ENCODE measurements around the gene KRIT1. TPM values are rescaled to one million over a fixed set of nuclear protein-coding genes. Genes with fewer than 3 reads are reported as not detected.
A peak's percentile ranks its signal among the peaks of the same experiment; 100 is the strongest.

KRIT1 gene
- total RNA-seq: 100 to 1,000 TPM; 116 to 140 TPM
- 45.0 TPM for polyA plus RNA-seq (ENCODE audit: insufficient read depth, low read depth, low replicate concordance)
- long read RNA-seq, donor 1, partial matches to known transcripts: 30 of 34 reads
- long read RNA-seq, donor 1, other reads (novel, unspliced or antisense): 0 of 34 reads
- long read RNA-seq, donor 2, partial matches to known transcripts: 0 of 3 reads
- long read RNA-seq, donor 2, other reads (novel, unspliced or antisense): 0 of 3 reads

- Histone ChIP-seq H3K4me3 (peak within 1 kb of the TSS; percentile 90 to 98), H3K36me3 (ENCODE audit: low read depth, missing control alignments) (no peaks in the 10 kb centered on the region), H3K9me3 (no peaks in the 10 kb centered on the region), H3K27me3 (no peaks in the 10 kb centered on the region), H3K27ac (peak within 1 kb of the TSS; percentile 92 to 93), H3K4me1 (peaks cover 32% of the 10 kb centered on the region)
- TF ChIP-seq POLR2A (IDR thresholded peaks at IDR 0.05) (no peak), CTCF (IDR thresholded peaks at IDR 0.05) (peak in 1 of 3 experiments; percentile 6)
- WGBS, 2 donors: 0% methylated on average over 11 to 71 of the region's 71 CpGs
- intact Hi-C loops (cut with DNase I; ENCODE audit: low total_unique reads): no loop called here
- DNase-seq: peak; percentile 95
Measured at GRCh38 chr7:92245487-92246359, at the start of gene KRIT1, which contains the start of gene ANKIB1. KRIT1 (minus strand) TSS chr7:92245914; CDS start chr7:92242135, 3,779 bp downstream. ANKIB1 (plus strand) TSS chr7:92245974; CDS start chr7:92294979, 49,005 bp downstream.

- 59 to 70% methylated on average over 1 of the region's 1 CpG for WGBS, 2 donors
Measured at GRCh38 chr7:92295391-92295790, 49.7 kb upstream of the KRIT1 start.

DNA sequence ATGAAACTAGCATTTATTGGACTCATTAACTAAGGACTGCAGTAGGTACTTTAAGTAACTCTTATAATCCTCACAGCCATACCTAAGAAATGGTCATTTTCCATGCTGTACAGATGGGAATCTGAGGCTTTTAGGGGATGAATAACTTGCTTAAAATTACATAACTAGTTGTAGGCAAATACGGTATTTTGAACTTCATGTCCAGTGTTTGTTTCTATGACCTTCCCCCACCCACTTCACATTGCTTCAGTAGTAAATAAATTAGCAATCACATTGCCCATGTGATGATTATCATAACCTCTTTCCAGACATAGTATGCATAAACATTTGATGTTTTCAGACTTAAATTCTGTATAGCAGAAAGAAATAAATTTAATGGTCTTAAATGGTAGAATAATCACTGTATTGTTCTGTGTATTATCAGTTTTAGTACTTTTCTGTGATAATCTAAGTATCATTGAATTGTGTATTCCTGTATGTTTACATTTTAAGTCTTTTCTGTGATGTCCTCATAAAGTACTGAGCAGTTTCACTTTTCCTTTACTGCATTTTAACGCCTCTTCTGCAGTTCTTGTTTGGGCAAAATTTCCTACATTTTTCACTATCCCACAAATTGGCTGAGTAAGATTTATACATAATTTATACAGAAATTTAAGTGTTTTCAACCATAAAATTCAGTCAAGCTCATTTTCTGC is 48.3 kb upstream of the KRIT1 start:
- Histone ChIP-seq H3K4me1 (peaks cover 12% of the 10 kb centered on the region), H3K4me3 (no peak overlapping the region), H3K9me3 (no peaks in the 10 kb centered on the region), H3K27ac (peak overlapping the region in 1 of 2 donors; percentile 11), H3K27me3 (no peaks in the 10 kb centered on the region), H3K36me3 (ENCODE audit: low read depth, missing control alignments) (no peaks in the 10 kb centered on the region)
- TF ChIP-seq POLR2A (IDR thresholded peaks at IDR 0.05) (no peak), CTCF (IDR thresholded peaks at IDR 0.05) (no peak)
- intact Hi-C loops (cut with DNase I; ENCODE audit: low total_unique reads): no loop called here
- DNase-seq: no peak
- WGBS, 2 donors: 37 to 53% methylated on average over 2 of the region's 2 CpGs

More at GRCh38 chr7:92295391-92295790, 49.7 kb upstream of the KRIT1 start:
- Histone ChIP-seq H3K4me1 (peaks cover 12% of the 10 kb centered on the region), H3K27ac (peak overlapping the region in 1 of 2 donors; percentile 0), H3K9me3 (no peaks in the 10 kb centered on the region), H3K36me3 (ENCODE audit: low read depth, missing control alignments) (no peaks in the 10 kb centered on the region), H3K27me3 (no peaks in the 10 kb centered on the region), H3K4me3 (no peak overlapping the region)
- peak; percentile 40 for DNase-seq
- intact Hi-C loops (cut with DNase I; ENCODE audit: low total_unique reads): no loop called here
- TF ChIP-seq CTCF (IDR thresholded peaks at IDR 0.05) (no peak), POLR2A (IDR thresholded peaks at IDR 0.05) (no peak)

DNA sequence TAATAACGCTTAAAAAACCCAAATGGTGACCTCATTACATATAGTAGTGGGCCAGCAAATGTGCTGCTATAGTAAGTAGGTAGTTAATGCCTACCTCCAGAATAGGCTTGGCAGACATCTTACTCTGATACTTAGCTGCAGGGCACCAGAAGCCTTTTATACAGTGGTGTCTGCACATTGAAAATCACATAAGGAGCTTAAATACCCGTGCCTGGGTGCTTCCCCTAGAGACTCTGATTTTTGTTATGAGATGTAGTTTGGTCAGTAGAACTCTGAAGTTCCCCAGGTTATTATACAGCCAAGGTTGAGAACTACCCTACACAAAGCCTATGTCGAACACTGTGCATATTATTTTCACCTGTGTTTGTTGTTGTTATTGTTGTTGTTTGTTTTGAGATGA is 47.3 kb upstream of the KRIT1 start:
- 87 to 90% methylated on average over 3 of the region's 3 CpGs for WGBS, 2 donors
- H3K27ac ChIP-seq: no peak overlapping the region
- TF ChIP-seq POLR2A (IDR thresholded peaks at IDR 0.05): no peak
- no peak for TF ChIP-seq CTCF (IDR thresholded peaks at IDR 0.05)
- DNase-seq: no peak
- intact Hi-C loops (cut with DNase I; ENCODE audit: low total_unique reads): no loop called here
- H3K4me3 ChIP-seq: no peak overlapping the region
- no peaks in the 10 kb centered on the region for H3K9me3 ChIP-seq
- peaks cover 12% of the 10 kb centered on the region for H3K4me1 ChIP-seq
- H3K36me3 ChIP-seq (ENCODE audit: low read depth, missing control alignments): no peaks in the 10 kb centered on the region
- no peaks in the 10 kb centered on the region for H3K27me3 ChIP-seq

All from testis (tissue), 5 donors.